Measurements from ENCODE around the gene PSAPL1. TPM values are rescaled to one million over a fixed set of nuclear protein-coding genes. Genes with fewer than 3 reads are reported as not detected.

Gene PSAPL1
- total RNA-seq, 3 donors from 2014 or later = not detected

DNA sequence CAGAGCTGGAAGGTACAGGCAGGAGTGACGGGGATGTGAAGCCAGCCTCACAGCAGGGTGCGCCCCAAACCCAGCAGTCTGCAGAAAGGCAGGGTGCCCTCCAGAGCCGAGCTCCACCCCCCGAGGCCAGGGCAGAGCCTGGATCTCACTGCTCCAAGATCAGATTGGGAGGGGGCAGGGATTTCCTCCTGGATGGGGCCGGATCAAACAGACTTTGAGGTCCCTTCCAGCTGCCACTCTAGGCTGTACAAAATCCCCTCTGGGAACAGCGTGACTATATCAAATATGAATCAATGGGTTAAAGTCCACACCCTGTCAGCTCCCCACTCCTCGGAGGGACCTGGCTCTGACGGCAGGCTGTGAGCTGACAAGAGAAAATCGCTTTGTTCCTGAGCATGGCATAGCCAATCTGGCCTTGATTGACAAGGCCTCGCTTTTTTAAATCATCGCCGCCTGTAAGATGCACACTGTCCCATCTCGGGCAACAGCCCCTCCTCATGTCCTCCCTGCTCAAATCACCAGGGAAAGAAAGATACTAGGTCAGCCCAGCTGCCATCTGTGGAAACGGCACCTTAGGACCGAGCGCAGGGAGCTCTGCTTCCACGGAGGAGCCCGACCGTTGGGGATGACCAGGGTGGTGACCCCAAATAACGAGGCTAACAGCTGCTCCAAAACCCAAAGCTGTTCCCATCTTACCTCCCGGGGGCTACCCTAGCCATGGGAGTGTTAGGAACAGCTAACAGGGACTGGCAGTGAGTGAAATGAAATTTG, 39.9 kb downstream of the PSAPL1 start:
- Mint-ChIP-seq H3K9me3 (no peaks in the 10 kb centered on the region), H3K4me3 (no peak overlapping the region), H3K36me3 (ENCODE audit: insufficient read depth) (no peaks in the 10 kb centered on the region), H3K27me3 (ENCODE audit: low read depth) (peaks cover 27% of the 10 kb centered on the region), H3K4me1 (ENCODE audit: low read depth) (no peaks in the 10 kb centered on the region)
- ATAC-seq (no peak), DNase-seq (no peak)

DNA sequence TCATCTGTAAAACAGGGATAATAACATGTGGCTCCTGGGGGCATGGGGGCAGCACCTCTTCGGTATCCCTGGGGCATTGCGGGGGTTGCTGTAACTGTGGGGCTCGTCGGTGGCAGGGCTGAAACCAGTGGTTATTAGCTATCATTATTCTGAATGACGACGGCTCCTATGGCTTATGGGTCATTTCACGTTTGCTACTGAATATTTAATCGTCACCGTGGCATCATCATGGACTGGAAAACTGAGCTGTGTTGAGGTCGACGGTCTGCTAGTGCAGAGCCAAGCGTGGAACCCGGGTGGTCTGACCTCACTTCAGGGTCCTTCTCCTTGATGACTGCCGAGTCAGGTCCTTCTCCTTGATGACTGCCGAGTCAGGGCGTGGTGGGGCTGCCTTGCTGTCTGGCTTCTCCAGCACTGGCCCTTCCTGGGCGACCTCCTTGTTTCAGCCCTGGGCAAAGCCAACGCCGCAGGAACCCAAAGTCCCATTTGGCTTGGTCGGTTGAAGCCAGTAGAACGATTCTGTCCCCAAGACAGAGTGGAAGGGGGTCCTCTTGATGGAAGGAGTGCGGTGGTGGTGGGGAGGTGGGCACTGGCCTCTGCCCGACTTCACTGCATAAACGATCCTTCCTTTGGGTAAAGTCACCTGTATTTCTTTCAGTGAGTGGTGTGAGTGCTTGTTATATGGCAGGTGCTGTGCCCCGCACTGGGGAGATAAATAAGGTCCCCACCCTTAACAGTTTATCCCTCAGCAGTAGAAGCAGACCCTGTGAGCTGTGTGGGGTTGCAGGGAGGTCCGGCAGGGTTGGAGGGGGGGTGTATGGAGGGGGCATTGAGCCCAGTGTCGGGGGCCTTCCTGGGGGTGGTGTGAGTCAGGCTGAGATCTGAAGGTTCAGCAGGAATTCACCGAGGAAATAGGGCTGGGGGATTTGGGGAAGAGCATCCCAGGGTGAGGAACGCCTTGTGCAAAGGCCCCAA, 40.8 kb downstream of the PSAPL1 start:
- peaks cover 26% of the 10 kb centered on the region for H3K27me3 Mint-ChIP-seq (ENCODE audit: low read depth)
- ATAC-seq = no peak
- H3K36me3 Mint-ChIP-seq (ENCODE audit: insufficient read depth) = no peaks in the 10 kb centered on the region
- no peak overlapping the region for H3K4me3 Mint-ChIP-seq
- no peaks in the 10 kb centered on the region for H3K4me1 Mint-ChIP-seq (ENCODE audit: low read depth)
- DNase-seq = no peak
- no peaks in the 10 kb centered on the region for H3K9me3 Mint-ChIP-seq

DNA sequence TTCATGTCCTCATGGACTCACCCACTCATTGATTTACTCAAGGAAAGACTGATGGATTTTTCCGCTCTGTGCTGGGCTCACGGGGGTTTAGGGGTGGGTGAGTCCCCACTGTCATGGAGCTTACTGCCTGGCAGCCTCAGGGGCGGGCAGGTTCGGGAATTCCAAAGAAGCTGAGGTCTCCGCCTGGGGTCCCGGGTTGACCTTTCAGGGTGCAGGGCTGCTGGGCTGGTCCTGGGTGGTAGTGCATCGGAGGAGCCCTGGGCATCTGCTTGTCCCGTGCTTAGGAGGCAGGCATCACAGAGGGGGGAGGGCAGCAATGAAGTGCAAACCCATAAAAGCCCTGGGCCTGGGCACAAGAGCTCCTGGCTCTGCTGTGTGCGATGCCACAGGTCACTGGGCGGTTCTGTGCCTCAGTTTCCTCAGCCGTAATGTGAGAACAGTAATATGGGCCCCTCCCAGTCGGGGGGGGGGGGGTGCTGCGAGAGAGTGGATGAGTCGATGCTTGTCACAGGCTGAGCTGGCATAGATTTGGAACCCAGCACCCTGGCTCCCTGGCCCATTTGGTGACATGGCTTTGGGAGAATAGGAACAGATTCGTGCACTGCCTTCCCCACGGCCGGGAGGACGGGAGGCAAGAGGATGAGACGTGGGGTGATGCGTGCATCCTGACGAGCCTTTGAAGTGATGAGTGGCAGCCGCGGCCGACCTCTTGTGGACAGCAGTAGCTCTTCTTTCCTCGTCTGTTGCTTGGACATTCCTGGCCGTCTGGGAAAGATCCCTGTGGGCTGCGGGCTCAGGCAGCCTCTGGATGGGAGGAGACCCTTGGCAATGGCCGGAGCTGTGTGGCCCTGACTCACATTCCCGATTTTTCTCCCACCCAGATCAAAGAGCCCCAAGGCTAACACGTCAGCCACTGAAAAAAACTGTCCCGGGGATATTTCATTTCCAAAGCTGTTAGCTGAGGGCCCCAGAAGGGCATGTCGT, 42.0 kb downstream of the PSAPL1 start:
- Mint-ChIP-seq H3K4me3 (no peak overlapping the region), H3K27me3 (ENCODE audit: low read depth) (peaks cover 22% of the 10 kb centered on the region), H3K9me3 (no peaks in the 10 kb centered on the region), H3K36me3 (ENCODE audit: insufficient read depth) (no peaks in the 10 kb centered on the region), H3K4me1 (ENCODE audit: low read depth) (no peaks in the 10 kb centered on the region)
- ATAC-seq = no peak
- DNase-seq = no peak

DNA sequence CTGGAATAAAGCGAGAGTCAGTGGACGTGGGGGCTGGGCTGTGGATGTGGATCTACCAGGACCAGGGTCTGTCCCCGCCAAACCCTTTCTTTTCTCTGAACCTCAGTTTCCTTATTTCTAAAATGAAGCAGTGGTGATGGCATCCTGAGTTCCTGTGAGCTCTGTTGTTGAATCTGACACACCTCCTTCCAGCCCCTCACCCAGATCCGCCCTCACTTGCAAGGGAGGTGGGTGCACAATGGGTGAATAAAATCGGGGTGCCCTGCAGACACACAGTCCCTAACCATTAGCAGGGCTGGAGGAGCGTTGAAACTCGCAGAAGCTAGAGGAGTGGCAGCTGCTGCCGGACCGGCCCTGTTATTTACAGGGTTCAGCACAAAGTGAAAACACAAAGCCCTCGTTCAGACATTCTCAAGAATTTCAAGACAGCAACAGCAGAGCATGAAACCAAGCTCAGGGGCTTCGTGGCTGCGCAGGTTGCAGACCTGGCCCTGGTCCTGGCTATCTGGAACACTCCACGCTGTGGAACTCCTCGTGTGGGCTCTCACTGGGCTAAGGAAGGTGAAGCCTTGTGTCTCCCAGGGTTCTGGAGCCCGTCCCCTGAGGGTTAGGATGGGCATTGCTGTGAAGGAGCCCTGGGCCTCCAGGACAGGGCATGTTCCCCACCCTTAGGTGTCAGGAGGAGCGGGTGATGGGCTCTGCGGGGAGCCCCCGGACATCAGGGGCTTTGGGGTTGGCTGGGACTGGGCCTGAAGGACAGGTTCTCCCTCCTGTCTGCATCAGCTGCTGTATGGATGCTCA, 42.9 kb downstream of the PSAPL1 start:
- Mint-ChIP-seq H3K4me1 (ENCODE audit: low read depth) (no peaks in the 10 kb centered on the region), H3K36me3 (ENCODE audit: insufficient read depth) (no peaks in the 10 kb centered on the region), H3K27me3 (ENCODE audit: low read depth) (peaks cover 22% of the 10 kb centered on the region), H3K9me3 (no peaks in the 10 kb centered on the region), H3K4me3 (no peak overlapping the region)
- DNase-seq (no peak), ATAC-seq (no peak)

DNA sequence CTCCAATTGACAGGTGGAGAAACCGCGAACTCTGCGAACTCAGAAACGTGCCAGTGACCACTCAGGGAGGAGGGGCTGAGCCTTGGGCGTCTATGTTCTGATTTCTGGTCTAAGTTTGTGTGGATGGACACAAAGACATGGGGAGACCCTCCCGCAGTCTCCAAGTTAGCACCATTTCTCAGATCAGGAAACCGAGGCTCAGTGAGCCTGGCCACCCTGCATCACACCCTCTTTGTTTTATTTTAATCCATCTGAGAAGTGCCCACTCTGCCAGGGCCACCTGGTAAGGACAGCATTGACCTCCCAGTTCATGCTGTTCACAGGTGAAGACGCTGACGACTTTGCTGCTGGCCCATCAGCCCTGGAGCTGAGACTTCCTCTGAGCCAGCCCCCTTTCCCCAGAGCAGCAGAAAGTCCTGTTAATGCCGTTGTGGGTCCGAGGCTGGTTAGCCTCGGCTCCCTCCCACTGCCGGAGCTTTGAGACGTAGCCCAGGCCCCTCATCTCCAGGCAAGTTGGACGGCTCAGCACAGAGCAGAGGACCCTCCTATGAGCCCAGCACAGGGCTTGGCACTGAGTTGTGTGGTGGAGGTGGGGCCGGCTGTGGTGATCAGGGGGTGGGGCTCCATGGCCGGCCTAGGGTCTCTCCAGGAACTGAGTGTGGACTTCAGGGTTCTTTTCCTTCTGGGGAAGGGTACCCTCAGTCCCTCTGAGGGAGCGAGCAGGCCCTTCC, 43.7 kb downstream of the PSAPL1 start:
- Mint-ChIP-seq H3K27me3 (ENCODE audit: low read depth) (peaks cover 17% of the 10 kb centered on the region), H3K4me3 (no peak overlapping the region), H3K9me3 (no peaks in the 10 kb centered on the region), H3K36me3 (ENCODE audit: insufficient read depth) (no peaks in the 10 kb centered on the region), H3K4me1 (ENCODE audit: low read depth) (no peaks in the 10 kb centered on the region)
- no peak for ATAC-seq
- no peak for DNase-seq

DNA sequence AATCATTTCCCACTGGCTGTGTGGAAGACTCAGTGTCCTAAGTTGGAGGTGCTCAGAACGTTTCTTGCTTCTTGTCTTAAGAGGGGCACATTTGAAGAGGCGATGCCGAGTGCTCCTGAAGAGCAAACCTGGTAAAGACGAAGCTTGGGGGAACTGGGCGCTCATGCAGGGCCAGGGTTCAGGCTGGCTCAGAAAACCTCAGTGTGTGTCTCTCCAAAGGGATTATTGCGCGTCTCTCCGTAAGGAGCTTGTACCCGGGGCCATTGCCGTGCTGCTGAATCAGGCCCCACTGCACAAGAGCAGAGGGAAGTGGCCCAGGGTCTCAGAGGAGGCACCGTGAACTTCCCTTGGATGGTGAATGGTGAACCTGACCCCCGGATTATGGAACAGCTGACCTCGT, 44.4 kb downstream of the PSAPL1 start:
- Mint-ChIP-seq H3K27me3 (ENCODE audit: low read depth) (peaks cover 17% of the 10 kb centered on the region), H3K4me3 (no peak overlapping the region)
- no peak for ATAC-seq

DNA sequence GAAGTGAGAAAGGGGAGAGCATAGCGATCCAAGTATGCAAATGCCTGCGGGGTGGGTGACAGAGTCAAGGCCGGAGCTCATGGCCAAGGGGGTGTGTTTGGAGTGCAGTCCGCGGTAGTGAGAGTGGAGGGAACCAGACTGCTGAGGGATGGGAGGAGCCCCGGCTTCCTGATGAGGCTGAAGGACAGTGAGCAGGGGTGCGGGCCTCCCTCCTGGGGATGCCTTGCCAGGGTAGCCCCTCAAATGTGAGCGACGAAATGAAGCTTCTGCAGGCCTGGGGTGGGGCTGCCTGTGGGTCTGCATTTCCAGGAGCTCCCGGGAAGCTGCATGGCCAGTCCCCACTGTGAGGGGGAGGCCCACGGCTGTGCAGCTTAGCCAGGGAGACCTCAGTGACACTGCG, 45.0 kb downstream of the PSAPL1 start:
- no peak for ATAC-seq
- H3K9me3 Mint-ChIP-seq = no peaks in the 10 kb centered on the region
- H3K4me3 Mint-ChIP-seq = no peak overlapping the region
- DNase-seq = no peak
- H3K4me1 Mint-ChIP-seq (ENCODE audit: low read depth) = no peaks in the 10 kb centered on the region
- no peaks in the 10 kb centered on the region for H3K36me3 Mint-ChIP-seq (ENCODE audit: insufficient read depth)
- H3K27me3 Mint-ChIP-seq (ENCODE audit: low read depth) = peaks cover 17% of the 10 kb centered on the region

More for the DNA sequence above, 44.4 kb downstream of the PSAPL1 start:
- no peaks in the 10 kb centered on the region for H3K9me3 Mint-ChIP-seq
- no peaks in the 10 kb centered on the region for H3K4me1 Mint-ChIP-seq (ENCODE audit: low read depth)
- no peaks in the 10 kb centered on the region for H3K36me3 Mint-ChIP-seq (ENCODE audit: insufficient read depth)
- no peak for DNase-seq

DNA sequence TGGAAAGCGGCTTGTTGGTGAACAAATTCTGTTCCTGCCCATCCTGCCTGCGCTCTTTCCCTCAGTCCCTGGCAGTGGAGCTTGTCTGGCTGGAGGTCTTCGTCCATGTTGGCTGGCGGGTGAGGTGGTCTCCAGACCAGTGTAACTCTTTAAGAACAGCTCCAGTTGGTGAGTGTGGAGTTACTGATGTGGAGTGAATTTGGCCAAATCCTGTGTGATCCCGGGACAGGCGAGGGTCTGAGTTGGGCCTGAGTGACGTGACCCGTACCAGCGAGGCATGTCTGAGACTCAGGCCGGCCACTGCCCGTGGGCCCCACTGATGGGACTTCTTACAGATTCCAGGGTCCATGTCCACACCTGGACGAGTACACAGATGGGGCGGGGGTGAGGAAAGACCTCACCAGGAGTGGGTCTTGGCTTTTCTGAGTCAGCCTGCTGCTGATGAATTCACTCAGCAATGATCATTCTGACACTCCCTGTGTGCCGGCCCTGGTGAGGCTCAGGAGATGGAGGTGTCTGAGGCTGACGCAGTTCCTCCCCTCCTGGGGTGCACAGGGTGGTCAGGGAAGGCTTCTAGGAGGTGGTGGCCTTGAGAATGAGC, 45.5 kb downstream of the PSAPL1 start:
- Mint-ChIP-seq H3K27me3 (ENCODE audit: low read depth) (peaks cover 17% of the 10 kb centered on the region), H3K9me3 (no peaks in the 10 kb centered on the region), H3K4me1 (ENCODE audit: low read depth) (no peaks in the 10 kb centered on the region), H3K4me3 (no peak overlapping the region), H3K36me3 (ENCODE audit: insufficient read depth) (no peaks in the 10 kb centered on the region)
- ATAC-seq (no peak), DNase-seq (no peak)

DNA sequence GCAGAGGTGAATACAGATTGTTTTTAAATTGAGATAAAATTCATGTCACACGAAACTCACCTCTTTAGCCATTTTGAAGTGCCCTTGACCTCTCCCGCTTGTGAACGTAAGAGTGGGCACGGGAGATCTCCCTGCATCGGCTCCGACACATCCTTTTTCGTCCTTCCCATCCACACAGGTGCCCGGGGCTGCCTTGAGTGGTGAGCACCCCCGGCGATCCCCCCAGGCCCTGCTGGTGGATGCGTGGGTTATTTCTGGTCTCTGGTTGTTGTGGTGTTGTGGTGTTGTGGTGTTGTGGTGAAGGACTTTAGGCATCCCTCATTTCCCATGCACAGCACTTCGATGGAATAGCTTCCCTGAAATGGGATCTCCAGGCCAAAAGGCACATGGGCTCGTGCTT, 46.1 kb downstream of the PSAPL1 start:
- H3K4me3 Mint-ChIP-seq = no peak overlapping the region
- H3K4me1 Mint-ChIP-seq (ENCODE audit: low read depth) = no peaks in the 10 kb centered on the region
- DNase-seq = no peak
- H3K9me3 Mint-ChIP-seq = no peaks in the 10 kb centered on the region
- H3K27me3 Mint-ChIP-seq (ENCODE audit: low read depth) = peaks cover 16% of the 10 kb centered on the region
- no peaks in the 10 kb centered on the region for H3K36me3 Mint-ChIP-seq (ENCODE audit: insufficient read depth)
- ATAC-seq = no peak

DNA sequence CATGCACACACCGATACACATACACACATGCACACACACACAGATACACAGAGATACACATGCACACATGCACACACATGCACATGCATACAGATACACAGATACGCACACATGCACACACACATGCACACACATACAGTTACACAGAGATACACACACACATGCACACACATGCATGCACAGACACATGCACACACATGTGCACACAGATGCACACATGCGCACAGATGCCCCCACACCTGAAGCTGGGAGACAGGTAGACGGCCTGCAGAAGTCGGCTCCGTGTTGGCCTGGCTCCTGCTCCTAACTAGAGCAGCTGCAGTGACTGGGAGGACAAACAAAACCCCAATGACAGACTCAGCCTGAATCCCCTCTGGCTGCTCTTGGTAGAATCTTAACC, 46.8 kb downstream of the PSAPL1 start:
- Mint-ChIP-seq H3K4me1 (ENCODE audit: low read depth) (no peaks in the 10 kb centered on the region), H3K36me3 (ENCODE audit: insufficient read depth) (no peaks in the 10 kb centered on the region), H3K4me3 (no peak overlapping the region), H3K27me3 (ENCODE audit: low read depth) (peaks cover 9% of the 10 kb centered on the region), H3K9me3 (no peaks in the 10 kb centered on the region)
- no peak for ATAC-seq
- no peak for DNase-seq

DNA sequence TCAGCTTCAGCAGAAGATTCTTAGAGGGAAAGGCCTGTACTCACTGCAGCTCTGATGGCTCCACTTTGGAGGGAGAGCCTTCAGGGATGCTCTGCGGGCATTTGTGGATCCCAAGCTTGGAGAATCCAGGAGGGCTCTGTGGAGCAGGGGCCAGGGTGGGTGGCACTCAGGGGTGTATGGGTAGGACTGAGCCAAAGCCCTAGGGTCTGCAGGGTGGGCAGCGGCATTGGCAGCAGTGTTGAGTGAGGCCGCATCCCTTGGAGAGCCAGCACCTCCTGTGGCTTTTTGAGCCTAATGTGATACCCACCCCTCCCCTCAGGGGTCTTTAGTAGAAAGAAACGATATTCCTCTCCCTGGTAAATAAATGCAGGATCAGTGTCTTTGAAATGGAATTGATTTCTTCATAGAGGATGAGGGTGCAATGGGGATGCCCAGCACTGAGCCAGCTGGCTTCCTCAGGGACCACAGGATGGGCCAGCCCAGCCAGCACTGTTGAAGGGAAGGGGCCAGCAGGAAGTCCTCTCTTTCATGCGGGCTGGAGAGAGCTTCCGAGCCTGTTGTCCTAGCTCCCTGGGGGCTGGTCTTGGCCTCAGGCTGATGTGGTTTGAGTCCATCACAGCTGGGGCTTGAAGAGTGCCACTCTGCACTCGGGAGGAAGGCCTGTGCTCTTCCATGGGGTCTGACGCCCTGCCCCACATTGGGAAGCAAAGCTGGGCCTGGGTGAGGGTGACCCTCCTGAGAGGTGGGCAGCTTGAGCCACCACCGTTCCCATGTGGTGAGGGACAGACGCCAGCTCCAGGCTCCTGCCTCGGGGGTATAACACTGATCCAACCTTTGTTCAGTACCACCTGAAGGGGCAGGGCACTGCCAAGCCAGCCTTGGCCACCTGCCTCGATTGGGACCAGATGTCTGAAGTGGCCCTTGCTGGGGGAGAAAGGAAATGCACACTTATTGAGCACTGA, 49.5 kb downstream of the PSAPL1 start:
- H3K4me3 Mint-ChIP-seq = no peak overlapping the region
- no peak for ATAC-seq
- no peaks in the 10 kb centered on the region for H3K9me3 Mint-ChIP-seq
- H3K36me3 Mint-ChIP-seq (ENCODE audit: insufficient read depth) = no peaks in the 10 kb centered on the region
- peaks cover 17% of the 10 kb centered on the region for H3K27me3 Mint-ChIP-seq (ENCODE audit: low read depth)
- no peak for DNase-seq
- no peaks in the 10 kb centered on the region for H3K4me1 Mint-ChIP-seq (ENCODE audit: low read depth)
